Measurements from ENCODE around the gene PLA2G5.

- no peak for TF ChIP-seq CTCF (IDR thresholded peaks at IDR 0.05; ENCODE audit: borderline replicate concordance, extremely low read depth, low read length, poor library complexity, severe bottlenecking)
- TF ChIP-seq EZH2 (IDR thresholded peaks at IDR 0.05; ENCODE audit: borderline replicate concordance, low read depth, low read length, severe bottlenecking): no peak
Measured at GRCh38 chr1:20037877-20038276, 32.1 kb upstream of the PLA2G5 start.

Data from DND-41 (cell line).